GM18498 (cell line): ENCODE results near the gene FLII.

Source experiments
- ATAC-seq: cut with Tn5 transposase; IDR thresholded peaks from one replicate; pipeline ENCODE4 v1.9.1; 2021; ENCODE audit warnings: mild to moderate bottlenecking, moderate library complexity; ENCODE audit not compliant: unreplicated experiment

FLII gene

GRCh38 chr17:18245038-18245776 is 13.3 kb downstream of the FLII start:
- no peak for ATAC-seq

- no peak for ATAC-seq
Observed at GRCh38 chr17:18241229-18241871, 17.2 kb downstream of the FLII start.

- no peak for ATAC-seq
Observed at GRCh38 chr17:18240449-18240848, 18.1 kb downstream of the FLII start.

- ATAC-seq, result no peak
Observed at GRCh38 chr17:18238299-18238698, 20.2 kb downstream of the FLII start.

DNA sequence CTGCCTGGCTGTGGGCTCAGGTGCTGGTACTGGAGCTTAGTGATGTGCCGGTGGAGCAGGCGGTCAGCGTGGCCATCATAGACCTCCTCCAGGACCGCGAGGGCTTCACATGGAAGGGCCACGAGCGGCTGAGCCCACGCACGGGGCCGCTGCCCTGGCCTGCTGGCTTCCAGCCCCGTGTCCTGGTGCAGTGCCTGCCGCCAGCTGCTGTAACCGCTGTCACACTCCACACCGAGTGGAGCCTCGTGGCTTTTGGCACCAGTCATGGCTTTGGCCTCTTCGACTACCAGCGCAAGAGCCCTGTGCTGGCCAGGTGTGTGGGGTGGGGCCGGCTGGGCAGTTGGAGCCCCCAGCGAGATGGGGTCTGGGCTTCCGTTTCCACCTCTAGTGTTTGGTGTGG is 21.1 kb downstream of the FLII start:
- no peak for ATAC-seq

- no peak for ATAC-seq
Observed at GRCh38 chr17:18236494-18236893, 22.0 kb downstream of the FLII start.

GRCh38 chr17:18235743-18236256 is 22.7 kb downstream of the FLII start:
- ATAC-seq, result no peak

DNA sequence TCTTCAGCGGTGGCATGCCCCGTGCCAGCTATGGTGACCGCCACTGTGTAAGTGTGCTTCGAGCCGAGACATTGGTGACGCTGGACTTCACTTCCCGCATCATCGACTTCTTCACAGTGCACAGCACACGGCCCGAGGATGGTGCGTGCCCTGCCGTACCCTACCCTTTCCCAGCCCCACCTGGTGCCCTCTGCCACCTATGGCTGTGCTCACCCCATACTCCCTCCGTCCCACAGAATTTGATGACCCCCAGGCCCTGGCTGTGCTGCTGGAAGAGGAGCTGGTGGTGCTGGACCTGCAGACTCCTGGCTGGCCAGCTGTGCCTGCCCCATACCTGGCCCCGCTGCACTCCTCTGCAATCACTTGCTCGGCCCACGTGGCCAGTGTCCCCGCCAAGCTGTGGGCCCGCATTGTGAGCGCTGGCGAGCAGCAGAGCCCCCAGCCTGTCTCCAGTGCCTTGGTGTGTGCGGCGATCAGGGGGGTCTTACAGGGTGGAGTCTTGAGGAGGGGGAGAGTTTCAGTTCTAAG is 23.6 kb downstream of the FLII start:
- no peak for ATAC-seq

GRCh38 chr17:18233803-18234518 is 24.6 kb downstream of the FLII start:
- no peak for ATAC-seq

GRCh38 chr17:18231164-18231563 is 27.4 kb downstream of the FLII start:
- no peak for ATAC-seq

GRCh38 chr17:18230288-18231141 is 28.0 kb downstream of the FLII start:
- ATAC-seq, result no peak

- ATAC-seq, result no peak
Observed at GRCh38 chr17:18229771-18230170, 28.8 kb downstream of the FLII start.

GRCh38 chr17:18229254-18229653 is 29.3 kb downstream of the FLII start:
- no peak for ATAC-seq

- no peak for ATAC-seq
Observed at GRCh38 chr17:18228176-18228682, 30.3 kb downstream of the FLII start.

GRCh38 chr17:18227635-18228034 is 30.9 kb downstream of the FLII start:
- no peak for ATAC-seq

- ATAC-seq, result no peak
Observed at GRCh38 chr17:18226284-18226945, 32.1 kb downstream of the FLII start.

GRCh38 chr17:18225642-18226283 is 32.8 kb downstream of the FLII start:
- no peak for ATAC-seq

DNA sequence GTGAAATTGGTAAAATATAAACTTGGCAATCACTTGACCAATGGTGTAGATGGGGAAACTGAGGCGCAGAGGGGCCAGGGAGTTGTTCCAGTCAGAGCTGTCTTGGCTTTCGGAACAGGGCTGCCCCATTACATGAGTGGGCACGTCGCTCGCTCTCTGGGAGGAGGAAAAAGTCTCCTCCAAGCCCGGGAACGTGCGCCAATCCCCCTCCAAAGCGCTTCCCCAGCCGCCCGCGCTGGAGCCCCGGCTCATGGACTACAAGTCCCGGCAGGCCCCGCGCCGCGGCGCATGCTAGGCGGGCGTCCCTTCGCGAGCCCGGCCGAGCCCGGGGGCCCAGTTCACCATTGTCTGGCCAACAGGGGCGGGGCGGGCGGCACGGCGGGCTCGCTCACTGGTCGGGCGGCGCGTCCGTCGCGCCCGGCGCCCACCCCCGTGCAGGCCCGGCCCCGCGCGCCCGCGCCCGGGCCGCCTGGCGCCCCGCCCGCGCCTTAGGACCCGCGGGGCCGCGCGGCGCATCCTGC is 33.4 kb downstream of the FLII start, which contains the start of gene LLGL1:
LLGL1 (plus strand) TSS at position 515 of the 521 bp plus-strand sequence. CDS start 48 bp downstream, outside the sequence.
- peak; percentile 90 for ATAC-seq
